KMS-11 (cell line): ENCODE results near the gene EPS15.
"Not testable (repeated sequence)": the region's sequence is repeated elsewhere in the genome, so short reads cannot be mapped to it uniquely, and the experiment has no call there.

Experiments
- H2AFZ ChIP-seq: fragments of 200-600 bp; sonication (generic); 2 replicates; pipeline ENCODE4 v1.6.1; 2016; ENCODE audit warnings: antibody characterized with exemption, mixed run types, low read depth
- H3K27ac ChIP-seq: fragments of 200-600 bp; sonication (generic); 2 replicates; pipeline ENCODE4 v1.6.1; 2016; ENCODE audit warnings: mild to moderate bottlenecking, mixed run types
- H3K27me3 ChIP-seq: fragments of 200-600 bp; sonication (generic); 2 replicates; pipeline ENCODE4 v1.6.1; 2017; ENCODE audit warnings: mild to moderate bottlenecking, low read depth, mixed run types, moderate library complexity; ENCODE audit not compliant: insufficient read depth
- H3K36me3 ChIP-seq: fragments of 200-600 bp; sonication (generic); 2 replicates; pipeline ENCODE4 v1.6.1; 2017; ENCODE audit warnings: mild to moderate bottlenecking, mixed run types; ENCODE audit not compliant: insufficient read depth
- H3K4me1 ChIP-seq: fragments of 200-600 bp; sonication (generic); 2 replicates; pipeline ENCODE4 v1.6.1; 2016; ENCODE audit warnings: mild to moderate bottlenecking, low read depth, mixed run types; ENCODE audit not compliant: poor library complexity, severe bottlenecking
- H3K4me2 ChIP-seq: fragments of 200-600 bp; sonication (generic); 2 replicates; pipeline ENCODE4 v1.7.0; 2016; ENCODE audit warnings: mild to moderate bottlenecking, mixed run types
- H3K4me3 ChIP-seq: fragments of 200-600 bp; sonication (generic); IDR thresholded peaks from 2 replicates; pipeline ENCODE4 v1.6.1; 2017; ENCODE audit warnings: low read depth, low read length, mixed read lengths; ENCODE audit not compliant: insufficient read depth
- H3K79me2 ChIP-seq: fragments of 200-600 bp; sonication (generic); 2 replicates; pipeline ENCODE4 v1.6.1; 2016; ENCODE audit warnings: low read depth, mixed run types; ENCODE audit not compliant: insufficient read depth
- H3K9ac ChIP-seq: fragments of 200-600 bp; sonication (generic); 2 replicates; pipeline ENCODE4 v1.6.1; 2016; ENCODE audit warnings: mild to moderate bottlenecking, mixed run types
- H4K20me1 ChIP-seq: fragments of 200-600 bp; sonication (generic); 2 replicates; pipeline ENCODE4 v1.6.1; 2016; ENCODE audit warnings: mild to moderate bottlenecking, mixed run types; ENCODE audit not compliant: insufficient read depth
- TF ChIP-seq, protein P1 (sequence below): fragments of 200-600 bp; sonication (generic); conservative IDR thresholded peaks from 2 replicates; pipeline ENCODE4 v1.6.1; 2017; ENCODE audit warnings: low read depth, mild to moderate bottlenecking, antibody characterized with exemption, low read length, moderate library complexity, mixed read lengths

EPS15 gene

DNA sequence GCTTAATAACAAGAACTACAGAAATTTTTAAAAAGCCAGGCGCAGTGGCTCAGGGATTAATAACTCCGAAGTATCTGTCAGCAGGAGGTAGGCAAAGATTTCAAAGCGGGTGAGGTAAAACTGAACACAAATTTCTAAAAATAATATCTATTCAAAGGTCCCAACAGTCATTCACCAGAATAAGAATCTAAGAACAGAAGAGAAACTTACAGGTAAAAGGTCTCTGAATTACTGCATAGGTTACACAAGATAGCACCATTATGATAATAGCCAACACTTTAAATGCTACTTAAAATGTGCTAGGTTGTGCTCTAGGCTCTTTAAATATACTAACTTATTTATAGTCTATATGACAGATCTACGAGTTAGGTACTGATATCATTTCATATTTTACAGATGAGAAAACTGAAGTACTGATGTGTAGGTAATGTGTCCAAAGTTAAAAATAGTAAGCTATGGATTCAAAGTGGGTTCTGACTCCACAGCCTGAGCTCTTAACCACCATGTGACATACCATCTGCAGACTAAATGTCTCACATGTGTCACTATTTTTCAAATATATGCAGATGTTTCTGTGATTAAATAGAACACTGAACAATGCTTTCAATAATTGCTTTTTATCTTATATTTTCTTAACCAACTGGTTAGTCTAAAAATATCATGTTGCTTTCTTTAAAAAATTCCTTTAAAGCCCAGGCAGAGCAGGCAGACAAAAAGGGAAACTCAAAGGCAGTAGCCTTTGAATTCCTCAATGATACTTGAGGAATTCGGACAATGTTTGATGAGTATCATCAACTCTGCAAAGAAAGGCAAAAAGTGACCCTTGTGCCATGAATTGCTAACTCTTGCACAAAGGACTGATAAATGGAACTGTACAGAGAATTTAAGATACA is 108.3 kb downstream of the EPS15 start:
- TF ChIP-seq, protein P1, sequence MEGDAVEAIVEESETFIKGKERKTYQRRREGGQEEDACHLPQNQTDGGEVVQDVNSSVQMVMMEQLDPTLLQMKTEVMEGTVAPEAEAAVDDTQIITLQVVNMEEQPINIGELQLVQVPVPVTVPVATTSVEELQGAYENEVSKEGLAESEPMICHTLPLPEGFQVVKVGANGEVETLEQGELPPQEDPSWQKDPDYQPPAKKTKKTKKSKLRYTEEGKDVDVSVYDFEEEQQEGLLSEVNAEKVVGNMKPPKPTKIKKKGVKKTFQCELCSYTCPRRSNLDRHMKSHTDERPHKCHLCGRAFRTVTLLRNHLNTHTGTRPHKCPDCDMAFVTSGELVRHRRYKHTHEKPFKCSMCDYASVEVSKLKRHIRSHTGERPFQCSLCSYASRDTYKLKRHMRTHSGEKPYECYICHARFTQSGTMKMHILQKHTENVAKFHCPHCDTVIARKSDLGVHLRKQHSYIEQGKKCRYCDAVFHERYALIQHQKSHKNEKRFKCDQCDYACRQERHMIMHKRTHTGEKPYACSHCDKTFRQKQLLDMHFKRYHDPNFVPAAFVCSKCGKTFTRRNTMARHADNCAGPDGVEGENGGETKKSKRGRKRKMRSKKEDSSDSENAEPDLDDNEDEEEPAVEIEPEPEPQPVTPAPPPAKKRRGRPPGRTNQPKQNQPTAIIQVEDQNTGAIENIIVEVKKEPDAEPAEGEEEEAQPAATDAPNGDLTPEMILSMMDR, result no peak
- Histone ChIP-seq H3K4me1 (no peaks in the 10 kb centered on the region), H3K9ac (no peak overlapping the region), H3K79me2 (no peaks in the 10 kb centered on the region), H3K4me2 (no peak overlapping the region), H3K4me3 (no peak overlapping the region), H3K27me3 (no peaks in the 10 kb centered on the region), H2AFZ (no peak overlapping the region), H4K20me1 (no peaks in the 10 kb centered on the region), H3K36me3 (no peaks in the 10 kb centered on the region), H3K27ac (no peak overlapping the region)

DNA sequence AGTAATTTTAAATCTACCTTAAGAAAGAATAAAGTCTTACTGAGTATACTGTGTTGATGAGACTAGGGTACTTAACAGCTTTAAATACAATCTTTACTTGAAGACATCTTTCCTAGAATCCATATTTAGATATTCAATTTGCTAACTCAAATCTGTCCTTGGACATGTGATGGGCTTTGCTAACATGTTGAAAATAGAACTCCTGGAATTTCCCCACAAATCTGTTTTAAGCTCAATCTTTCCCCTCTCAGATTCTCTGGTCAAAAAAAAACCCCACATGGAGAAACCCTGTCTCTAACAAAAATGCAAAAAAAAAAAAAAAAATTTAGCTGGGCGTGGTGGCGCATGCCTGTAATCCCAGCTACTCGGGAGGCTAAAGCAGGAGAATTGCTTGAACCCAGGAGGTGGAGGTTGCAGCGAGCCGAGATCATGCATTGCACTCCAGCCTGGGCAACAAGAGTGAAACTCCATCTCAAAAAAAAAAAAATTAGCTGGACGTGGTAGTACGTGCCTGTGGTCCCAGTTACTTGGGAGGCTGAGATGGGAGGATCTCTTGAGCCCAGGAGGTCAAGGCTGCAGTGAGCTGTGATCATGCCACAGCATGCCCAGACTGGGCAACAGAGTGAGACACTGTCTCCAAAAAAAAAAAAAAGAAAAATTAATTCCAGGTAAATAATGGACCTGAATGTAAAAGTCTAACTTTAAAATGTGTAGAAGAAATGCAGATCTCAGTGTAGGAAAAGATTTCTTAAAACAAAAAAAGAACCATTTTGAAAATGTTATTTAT is 109.1 kb downstream of the EPS15 start:
- not testable (repeated sequence) for H3K9ac ChIP-seq, H3K36me3 ChIP-seq, H3K4me2 ChIP-seq

DNA sequence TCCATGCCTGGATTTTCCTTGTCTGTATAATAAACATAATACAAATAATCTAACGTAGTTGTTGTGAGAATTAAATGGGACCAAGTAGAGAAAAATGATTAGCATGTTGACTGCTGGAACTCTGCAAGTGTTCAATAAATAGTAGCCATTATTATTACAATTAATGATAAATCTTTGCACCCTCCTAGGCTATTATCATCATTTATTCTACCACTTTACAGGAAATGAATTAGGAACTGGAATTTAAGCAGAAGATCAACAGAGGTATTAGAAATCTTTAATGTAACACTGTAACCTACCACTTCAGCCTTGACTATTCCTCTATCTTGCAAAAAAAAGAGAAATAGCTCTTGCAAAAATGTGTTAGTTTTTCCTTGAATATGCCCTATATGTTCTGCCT is 126.8 kb downstream of the EPS15 start:
- H4K20me1 ChIP-seq, result no peaks in the 10 kb centered on the region
- no peak overlapping the region for H3K9ac ChIP-seq
- no peak overlapping the region for H3K27ac ChIP-seq
- no peaks in the 10 kb centered on the region for H3K27me3 ChIP-seq
- no peak overlapping the region for H3K4me3 ChIP-seq
- no peaks in the 10 kb centered on the region for H3K79me2 ChIP-seq
- TF ChIP-seq, protein P1, result no peak
- H3K4me2 ChIP-seq, result no peak overlapping the region
- no peaks in the 10 kb centered on the region for H3K4me1 ChIP-seq
- no peaks in the 10 kb centered on the region for H3K36me3 ChIP-seq
- H2AFZ ChIP-seq, result no peak overlapping the region

More for the DNA sequence above, 109.1 kb downstream of the EPS15 start:
- not testable (repeated sequence) for H3K4me3 ChIP-seq, H3K27me3 ChIP-seq, H3K4me1 ChIP-seq, H3K27ac ChIP-seq, H2AFZ ChIP-seq, H3K79me2 ChIP-seq, H4K20me1 ChIP-seq

- not testable (repeated sequence) for H2AFZ ChIP-seq, H3K27me3 ChIP-seq, H3K4me3 ChIP-seq, H3K27ac ChIP-seq, H3K9ac ChIP-seq, H4K20me1 ChIP-seq, H3K4me2 ChIP-seq, H3K4me1 ChIP-seq, H3K79me2 ChIP-seq, H3K36me3 ChIP-seq
These were observed 128.4 kb downstream of the EPS15 start for GRCh38 chr1:51390641-51391040.

DNA sequence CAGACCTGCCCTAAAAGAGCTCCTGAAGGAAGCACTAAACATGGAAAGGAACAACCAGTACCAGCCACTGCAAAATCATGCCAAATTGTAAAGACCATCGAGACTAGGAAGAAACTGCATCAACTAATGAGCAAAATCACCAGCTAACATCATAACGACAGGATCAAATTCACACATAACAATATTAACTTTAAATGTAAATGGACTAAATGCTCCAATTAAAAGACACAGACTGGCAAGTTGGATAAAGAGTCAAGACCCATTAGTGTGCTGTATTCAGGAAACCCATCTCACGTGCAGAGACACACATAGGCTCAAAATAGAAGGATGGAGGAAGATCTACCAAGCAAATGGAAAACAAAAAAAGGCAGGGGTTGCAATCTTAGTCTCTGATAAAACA is 131.8 kb downstream of the EPS15 start:
- not testable (repeated sequence) for H3K9ac ChIP-seq, H2AFZ ChIP-seq, H3K4me2 ChIP-seq, H3K27ac ChIP-seq, H3K27me3 ChIP-seq, H3K79me2 ChIP-seq, H3K4me1 ChIP-seq, H3K36me3 ChIP-seq, H4K20me1 ChIP-seq, H3K4me3 ChIP-seq

GRCh38 chr1:51386259-51386658 is 132.8 kb downstream of the EPS15 start:
- H3K9ac ChIP-seq, H3K27ac ChIP-seq, H4K20me1 ChIP-seq, H2AFZ ChIP-seq, H3K4me3 ChIP-seq, H3K4me2 ChIP-seq, H3K36me3 ChIP-seq, H3K27me3 ChIP-seq, H3K4me1 ChIP-seq, H3K79me2 ChIP-seq: not testable (repeated sequence)
